ENCODE measurements around the gene NCAN. TPM values are rescaled to one million over a fixed set of nuclear protein-coding genes. Genes with fewer than 3 reads are reported as not detected.
A peak's percentile ranks its signal among the peaks of the same experiment; 100 is the strongest.
"Not testable (repeated sequence)": the region's sequence is repeated elsewhere in the genome, so short reads cannot be mapped to it uniquely, and the experiment has no call there.

Gene NCAN
- total RNA-seq, 1 donor from 2014 or later, result 186 TPM

DNA sequence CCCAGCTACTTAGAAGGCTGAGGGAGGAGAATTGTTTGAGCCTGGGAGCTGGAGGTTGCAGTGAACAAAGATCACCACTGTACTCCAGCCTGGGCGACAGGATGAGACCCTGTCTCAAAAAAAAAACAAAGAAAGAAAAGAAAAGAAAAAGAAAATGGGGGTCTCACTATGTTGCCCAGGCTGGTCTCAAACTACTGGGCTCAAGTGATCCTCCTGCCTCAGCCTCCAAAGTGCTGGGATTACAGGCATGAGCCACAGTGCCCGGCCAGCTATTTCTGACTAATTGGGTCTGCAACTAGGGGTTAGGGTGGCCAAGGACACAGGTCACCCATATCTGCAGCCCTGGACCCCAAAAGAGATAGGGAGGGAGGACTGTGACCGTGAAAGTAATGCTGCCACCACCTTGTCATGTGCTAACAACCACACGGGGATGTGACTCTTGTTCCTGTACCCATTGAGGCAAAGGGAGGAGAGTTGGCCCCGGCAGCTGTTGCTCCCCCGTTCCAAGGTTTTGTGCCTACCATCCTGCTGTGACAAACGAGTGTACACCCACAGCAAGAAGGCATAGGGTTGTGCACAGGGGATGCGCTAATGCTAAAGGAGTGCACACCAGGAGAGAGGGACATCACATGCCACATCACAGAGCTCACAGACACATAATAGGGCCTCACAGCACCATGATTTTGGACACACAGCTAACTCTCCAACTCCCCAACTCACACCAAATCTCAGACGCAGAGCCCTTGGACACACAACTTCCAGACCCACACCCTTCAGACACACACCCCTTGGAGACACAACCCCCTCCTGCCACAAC lies 42.3 kb upstream of the NCAN start:
- no peak for DNase-seq
- H3K36me3 Mint-ChIP-seq (ENCODE audit: unreplicated experiment), result no peaks in the 10 kb centered on the region
- TF ChIP-seq, protein P1, sequence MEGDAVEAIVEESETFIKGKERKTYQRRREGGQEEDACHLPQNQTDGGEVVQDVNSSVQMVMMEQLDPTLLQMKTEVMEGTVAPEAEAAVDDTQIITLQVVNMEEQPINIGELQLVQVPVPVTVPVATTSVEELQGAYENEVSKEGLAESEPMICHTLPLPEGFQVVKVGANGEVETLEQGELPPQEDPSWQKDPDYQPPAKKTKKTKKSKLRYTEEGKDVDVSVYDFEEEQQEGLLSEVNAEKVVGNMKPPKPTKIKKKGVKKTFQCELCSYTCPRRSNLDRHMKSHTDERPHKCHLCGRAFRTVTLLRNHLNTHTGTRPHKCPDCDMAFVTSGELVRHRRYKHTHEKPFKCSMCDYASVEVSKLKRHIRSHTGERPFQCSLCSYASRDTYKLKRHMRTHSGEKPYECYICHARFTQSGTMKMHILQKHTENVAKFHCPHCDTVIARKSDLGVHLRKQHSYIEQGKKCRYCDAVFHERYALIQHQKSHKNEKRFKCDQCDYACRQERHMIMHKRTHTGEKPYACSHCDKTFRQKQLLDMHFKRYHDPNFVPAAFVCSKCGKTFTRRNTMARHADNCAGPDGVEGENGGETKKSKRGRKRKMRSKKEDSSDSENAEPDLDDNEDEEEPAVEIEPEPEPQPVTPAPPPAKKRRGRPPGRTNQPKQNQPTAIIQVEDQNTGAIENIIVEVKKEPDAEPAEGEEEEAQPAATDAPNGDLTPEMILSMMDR (IDR thresholded peaks at IDR 0.05; ENCODE audit: partially characterized antibody, unreplicated experiment), result no peak
- peaks cover 10% of the 10 kb centered on the region for H3K27me3 Mint-ChIP-seq (ENCODE audit: unreplicated experiment)
- H3K4me3 Mint-ChIP-seq (ENCODE audit: unreplicated experiment), result peak overlapping the region; percentile 81
- peaks cover 4% of the 10 kb centered on the region for H3K9me3 Mint-ChIP-seq (ENCODE audit: unreplicated experiment)
- H3K27ac Mint-ChIP-seq (ENCODE audit: unreplicated experiment), result no peak overlapping the region
- H3K4me1 Mint-ChIP-seq (ENCODE audit: low read depth, unreplicated experiment), result peaks cover 8% of the 10 kb centered on the region

DNA sequence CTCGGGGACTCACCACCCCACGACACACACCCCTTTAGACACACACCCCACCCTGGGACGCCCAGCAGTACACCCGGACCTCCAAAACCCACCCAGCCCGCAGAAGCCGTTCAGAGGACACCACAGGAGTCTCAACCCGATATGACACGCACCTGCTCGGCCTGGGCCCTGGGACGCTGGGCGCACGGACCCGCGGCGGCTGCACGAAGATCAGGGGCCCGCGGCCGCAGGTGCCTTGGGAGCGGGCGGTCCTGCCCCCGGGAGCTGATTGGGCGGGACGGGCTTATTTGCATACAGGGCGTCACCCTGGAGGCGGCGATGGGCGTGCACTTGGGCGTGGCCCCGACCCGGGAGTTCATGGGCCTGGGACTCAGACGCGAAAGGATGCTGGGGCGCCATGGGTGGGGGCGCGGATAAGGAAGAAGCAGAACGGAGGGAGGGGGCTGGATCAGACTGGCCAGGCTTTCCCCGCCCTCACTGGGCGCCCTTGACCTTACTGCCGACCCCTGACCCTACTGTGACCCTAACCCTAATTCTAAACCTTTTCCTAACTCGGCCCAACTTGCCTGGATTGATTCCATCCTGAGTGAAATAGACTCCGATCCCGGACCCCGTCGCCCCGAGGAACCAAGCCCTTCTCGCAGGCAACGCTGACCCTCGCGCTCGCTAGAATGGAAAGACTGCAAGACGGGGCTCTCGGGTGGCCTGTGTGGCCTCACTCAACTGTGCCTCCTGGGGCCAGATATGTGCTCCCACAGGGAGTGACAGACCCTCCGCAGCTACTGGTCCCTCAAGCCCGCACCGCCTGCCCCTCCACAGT lies 41.5 kb upstream of the NCAN start, which contains the start of gene MEF2B:
Gene MEF2B, minus strand, starts transcription at position 211 of the 820 bp plus-strand sequence. CDS start 19,528 bp downstream, outside the sequence.
- Mint-ChIP-seq H3K36me3 (ENCODE audit: unreplicated experiment) (no peaks in the 10 kb centered on the region), H3K27me3 (ENCODE audit: unreplicated experiment) (peaks cover 10% of the 10 kb centered on the region), H3K4me3 (ENCODE audit: unreplicated experiment) (peak within 1 kb of the TSS; percentile 81), H3K4me1 (ENCODE audit: low read depth, unreplicated experiment) (peaks cover 8% of the 10 kb centered on the region), H3K9me3 (ENCODE audit: unreplicated experiment) (peaks cover 4% of the 10 kb centered on the region), H3K27ac (ENCODE audit: unreplicated experiment) (no peak within 1 kb of the TSS)
- peak; percentile 89 for DNase-seq
- TF ChIP-seq, protein P1 (IDR thresholded peaks at IDR 0.05; ENCODE audit: partially characterized antibody, unreplicated experiment), result no peak

DNA sequence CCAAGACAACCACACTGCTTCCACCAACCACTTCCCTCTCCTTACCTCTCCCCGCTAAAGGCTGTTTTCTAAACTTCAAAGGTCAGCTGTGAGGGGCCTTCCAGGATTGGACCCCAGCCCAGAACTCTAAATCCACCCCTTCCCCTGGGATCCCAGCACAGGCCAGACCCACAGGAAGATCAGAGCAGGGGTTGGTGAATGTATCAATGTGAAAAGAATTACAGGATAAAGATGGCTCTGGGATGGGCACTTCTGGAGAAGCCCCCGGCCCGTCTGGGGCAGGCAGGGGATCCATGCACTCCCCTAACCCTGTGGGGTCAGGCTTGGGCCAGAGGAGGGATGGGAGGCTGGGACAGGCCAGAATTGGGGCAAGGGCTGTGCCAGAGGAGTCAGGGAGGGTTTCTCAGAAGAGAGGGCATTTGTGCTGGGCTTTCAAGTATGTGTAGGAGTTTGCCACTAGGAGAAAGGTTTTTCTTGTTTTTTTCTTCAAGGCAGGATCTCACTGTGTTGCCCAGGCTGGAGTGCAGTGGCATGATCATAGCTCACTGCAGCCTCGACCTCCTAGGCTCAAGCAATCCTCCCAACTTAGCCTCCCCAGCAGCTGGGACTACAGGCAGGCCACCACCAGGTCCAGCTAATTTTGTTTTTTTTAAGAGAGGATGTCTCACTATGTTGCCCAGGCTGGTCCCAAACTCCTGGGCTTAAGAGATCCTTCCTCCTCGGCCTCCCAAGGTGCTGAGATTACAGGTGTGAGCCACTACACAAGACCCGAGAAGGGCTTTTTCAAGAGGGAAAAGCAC lies 40.7 kb upstream of the NCAN start:
- H3K27ac Mint-ChIP-seq (ENCODE audit: unreplicated experiment), result no peak overlapping the region
- no peaks in the 10 kb centered on the region for H3K36me3 Mint-ChIP-seq (ENCODE audit: unreplicated experiment)
- H3K4me1 Mint-ChIP-seq (ENCODE audit: low read depth, unreplicated experiment), result peaks cover 8% of the 10 kb centered on the region
- TF ChIP-seq, protein P1 (IDR thresholded peaks at IDR 0.05; ENCODE audit: partially characterized antibody, unreplicated experiment), result no peak
- no peak for DNase-seq
- H3K9me3 Mint-ChIP-seq (ENCODE audit: unreplicated experiment), result peaks cover 6% of the 10 kb centered on the region
- H3K4me3 Mint-ChIP-seq (ENCODE audit: unreplicated experiment), result peak overlapping the region; percentile 76
- peaks cover 10% of the 10 kb centered on the region for H3K27me3 Mint-ChIP-seq (ENCODE audit: unreplicated experiment)

DNA sequence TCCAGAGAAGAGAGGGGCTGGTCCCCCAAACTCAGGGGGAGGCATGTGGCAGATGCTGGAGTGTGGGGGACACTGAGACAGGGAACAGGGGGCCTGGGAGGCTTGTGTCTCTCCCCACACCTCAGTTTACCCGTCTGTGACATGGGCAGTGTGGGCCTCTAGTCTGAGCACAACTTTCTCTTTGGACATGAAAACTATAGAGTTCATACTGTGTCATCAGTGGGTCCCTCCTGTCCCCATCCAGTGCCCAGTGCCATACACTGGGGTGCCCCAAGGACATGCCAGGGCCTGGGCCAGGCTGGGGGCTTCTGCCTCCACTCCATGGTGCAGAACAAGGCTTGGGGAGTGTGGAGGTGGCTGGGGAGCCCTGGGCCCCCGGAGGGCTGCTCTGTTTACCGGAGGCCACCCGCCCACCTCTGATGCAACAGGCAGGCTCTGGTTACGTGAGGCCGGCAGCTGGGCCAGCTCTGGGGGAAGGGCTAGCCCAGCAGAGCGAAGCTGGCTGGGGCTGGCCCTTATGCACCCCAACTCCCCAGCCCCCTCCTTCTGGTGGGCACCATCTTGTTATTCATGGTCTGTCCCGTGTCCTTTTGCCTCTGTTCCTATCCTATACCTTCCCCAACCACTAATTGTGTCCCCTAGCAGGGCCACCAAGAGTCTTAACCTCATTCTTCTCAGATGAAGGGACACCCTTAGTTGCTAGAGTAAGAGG lies 39.8 kb upstream of the NCAN start:
- peaks cover 7% of the 10 kb centered on the region for H3K9me3 Mint-ChIP-seq (ENCODE audit: unreplicated experiment)
- no peaks in the 10 kb centered on the region for H3K36me3 Mint-ChIP-seq (ENCODE audit: unreplicated experiment)
- H3K27me3 Mint-ChIP-seq (ENCODE audit: unreplicated experiment), result peaks cover 10% of the 10 kb centered on the region
- H3K27ac Mint-ChIP-seq (ENCODE audit: unreplicated experiment), result no peak overlapping the region
- peaks cover 8% of the 10 kb centered on the region for H3K4me1 Mint-ChIP-seq (ENCODE audit: low read depth, unreplicated experiment)
- H3K4me3 Mint-ChIP-seq (ENCODE audit: unreplicated experiment), result no peak overlapping the region
- TF ChIP-seq, protein P1 (IDR thresholded peaks at IDR 0.05; ENCODE audit: partially characterized antibody, unreplicated experiment), result no peak
- no peak for DNase-seq

DNA sequence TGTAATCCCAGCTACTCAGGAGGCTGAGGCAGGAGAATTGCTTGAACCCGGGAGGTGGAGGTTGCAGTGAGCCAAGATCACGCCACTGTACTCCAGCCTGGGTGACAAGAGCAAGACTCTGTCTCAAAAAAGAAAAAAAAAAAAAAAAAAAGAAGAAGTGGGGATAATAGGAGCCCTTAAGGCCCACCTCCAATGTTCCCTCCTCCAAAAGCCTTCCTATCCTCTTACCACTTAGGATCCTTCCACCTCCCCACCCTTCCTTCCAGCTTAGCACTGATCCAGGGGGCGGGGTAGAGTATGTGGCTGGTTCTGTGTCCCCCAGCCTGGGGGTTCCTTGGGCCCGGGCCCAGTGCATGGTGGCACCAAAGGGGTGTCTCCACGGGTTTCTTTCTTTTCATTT lies 38.5 kb upstream of the NCAN start:
- H3K27ac Mint-ChIP-seq (ENCODE audit: unreplicated experiment); H3K9me3 Mint-ChIP-seq (ENCODE audit: unreplicated experiment); H3K36me3 Mint-ChIP-seq (ENCODE audit: unreplicated experiment); H3K4me1 Mint-ChIP-seq (ENCODE audit: low read depth, unreplicated experiment); H3K4me3 Mint-ChIP-seq (ENCODE audit: unreplicated experiment); DNase-seq; H3K27me3 Mint-ChIP-seq (ENCODE audit: unreplicated experiment): not testable (repeated sequence)
